Upper lobe of left lung (tissue), 4 donors: Measurements from ENCODE around the gene OR5B12.

Source experiments
- EP300 ChIP-seq, 4 donors: sonication (generic); formaldehyde crosslinking; IDR thresholded peaks; one replicate each; pipeline ENCODE4 v1.5.1; 2017; ENCODE audit warnings: antibody characterized with exemption in 4 of 4, control low read depth in 2 of 4
- POLR2A ChIP-seq, 4 donors: fragments of 450-650 bp; IDR thresholded peaks; one replicate each; pipeline ENCODE4 v1.5.1; 2016 to 2017; ENCODE audit warnings: antibody characterized with exemption in 4 of 4, mild to moderate bottlenecking in 2 of 4
- POLR2AphosphoS5 ChIP-seq, 2 donors: sonication (generic); formaldehyde crosslinking; IDR thresholded peaks; one replicate each; pipeline ENCODE4 v1.5.1; 2017; ENCODE audit warnings: antibody characterized with exemption in 2 of 2
- TF ChIP-seq, protein P1 (sequence below), 6 experiments: fragments of 450-650 bp in 4 of 6; fragments of 200-600 bp in 2 of 6; sonication (generic) in 2 of 6; IDR thresholded peaks; one replicate each; pipeline ENCODE4 v1.5.1; 2016 to 2019; ENCODE audit warnings: antibody characterized with exemption in 6 of 6

DNA sequence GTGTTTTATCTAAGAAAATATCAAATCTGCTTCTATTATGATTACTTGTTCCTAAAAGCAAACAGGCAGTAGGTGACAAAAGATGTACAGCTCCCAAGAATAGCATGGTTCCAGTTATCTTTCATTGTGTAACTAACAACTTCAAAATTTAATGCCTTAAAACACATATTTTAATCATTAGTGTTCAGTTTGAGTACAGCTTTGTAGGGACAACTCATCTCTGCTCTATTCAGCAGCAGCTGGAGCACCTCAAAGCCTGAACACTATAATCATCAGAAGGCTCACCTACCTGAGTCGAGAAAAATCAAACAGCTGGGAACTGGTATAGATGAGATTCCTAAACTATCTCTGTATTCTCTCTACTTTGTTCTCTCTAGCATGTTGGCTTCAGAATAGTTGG is 24.3 kb upstream of the OR5B12 start:
- TF ChIP-seq POLR2A (IDR thresholded peaks at IDR 0.05) (no peak), POLR2AphosphoS5 (IDR thresholded peaks at IDR 0.05) (no peak), EP300 (IDR thresholded peaks at IDR 0.05) (no peak)
- TF ChIP-seq, protein P1, sequence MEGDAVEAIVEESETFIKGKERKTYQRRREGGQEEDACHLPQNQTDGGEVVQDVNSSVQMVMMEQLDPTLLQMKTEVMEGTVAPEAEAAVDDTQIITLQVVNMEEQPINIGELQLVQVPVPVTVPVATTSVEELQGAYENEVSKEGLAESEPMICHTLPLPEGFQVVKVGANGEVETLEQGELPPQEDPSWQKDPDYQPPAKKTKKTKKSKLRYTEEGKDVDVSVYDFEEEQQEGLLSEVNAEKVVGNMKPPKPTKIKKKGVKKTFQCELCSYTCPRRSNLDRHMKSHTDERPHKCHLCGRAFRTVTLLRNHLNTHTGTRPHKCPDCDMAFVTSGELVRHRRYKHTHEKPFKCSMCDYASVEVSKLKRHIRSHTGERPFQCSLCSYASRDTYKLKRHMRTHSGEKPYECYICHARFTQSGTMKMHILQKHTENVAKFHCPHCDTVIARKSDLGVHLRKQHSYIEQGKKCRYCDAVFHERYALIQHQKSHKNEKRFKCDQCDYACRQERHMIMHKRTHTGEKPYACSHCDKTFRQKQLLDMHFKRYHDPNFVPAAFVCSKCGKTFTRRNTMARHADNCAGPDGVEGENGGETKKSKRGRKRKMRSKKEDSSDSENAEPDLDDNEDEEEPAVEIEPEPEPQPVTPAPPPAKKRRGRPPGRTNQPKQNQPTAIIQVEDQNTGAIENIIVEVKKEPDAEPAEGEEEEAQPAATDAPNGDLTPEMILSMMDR (IDR thresholded peaks at IDR 0.05), result no peak
